ENCODE measurements around the gene HDAC9. TPM values are rescaled to one million over a fixed set of nuclear protein-coding genes. Genes with fewer than 3 reads are reported as not detected.

The HDAC9 gene
- polyA plus RNA-seq, 3 donors = 41.7 to 51.2 (median 44.2) TPM

DNA sequence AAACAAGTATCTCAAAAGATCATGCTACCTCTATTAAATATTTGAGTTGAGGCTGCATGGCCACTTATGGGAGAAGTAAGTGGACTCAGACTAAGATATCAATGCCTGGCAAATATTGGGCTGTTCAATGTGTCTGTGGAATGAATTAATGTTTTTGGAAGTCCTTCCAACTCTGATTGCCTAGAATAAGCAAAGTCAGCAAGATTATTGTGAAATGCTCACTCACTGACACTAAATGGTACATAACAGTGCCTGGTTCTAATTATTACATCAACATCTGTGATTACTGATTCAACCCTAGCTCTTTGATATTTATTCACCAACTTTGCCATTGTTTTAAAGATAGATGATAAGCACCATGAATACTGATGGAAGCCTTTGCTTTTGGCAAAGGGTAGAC lies 45.5 kb upstream of the HDAC9 start:
- no peak overlapping the region for H3K27ac ChIP-seq (ENCODE audit: low read depth in 1 of 2, low read length in 2 of 2)
- H3K36me3 Mint-ChIP-seq = peaks cover 14 to 20% of the 10 kb centered on the region in 2 donors
- no peak overlapping the region for H2AFZ ChIP-seq (ENCODE audit: insufficient read depth, low read depth, low read length, poor library complexity, severe bottlenecking)
- H3K9me3 ChIP-seq (replicated peaks in 1 of 2; ENCODE audit: control insufficient read depth in 1 of 2, insufficient read depth in 1 of 2, low read length in 2 of 2) = no peaks in the 10 kb centered on the region
- no peaks in the 10 kb centered on the region for H3K4me1 Mint-ChIP-seq
- H3K27me3 ChIP-seq (ENCODE audit: control insufficient read depth in 2 of 2, insufficient read depth in 2 of 2, low read length in 2 of 2) = no peaks in the 10 kb centered on the region
- no peak overlapping the region for H3K4me3 Mint-ChIP-seq
- H3K9ac ChIP-seq (ENCODE audit: insufficient read depth, low read length, poor library complexity, severe bottlenecking) = no peak overlapping the region
- peaks cover 56% of the 10 kb centered on the region for H4K20me1 ChIP-seq (ENCODE audit: insufficient read depth, low read length)
- no peak overlapping the region for H3K4me2 ChIP-seq (replicated peaks; ENCODE audit: extremely low read depth, low read length, poor library complexity, severe bottlenecking)
- H3K27me3 Mint-ChIP-seq (ENCODE audit: low read depth in 3 of 3) = no peaks in the 10 kb centered on the region
- peaks cover 4 to 19% of the 10 kb centered on the region in 2 donors for H3K36me3 ChIP-seq (replicated peaks in 1 of 2; ENCODE audit: control insufficient read depth in 1 of 2, insufficient read depth in 2 of 2, low read length in 2 of 2)
- H3K27ac Mint-ChIP-seq = no peak overlapping the region
- peaks cover 0 to 8% (median 2%) of the 10 kb centered on the region in 7 donors for H3K9me3 Mint-ChIP-seq
- H3K79me2 ChIP-seq (ENCODE audit: insufficient read depth, low read length) = peaks cover 43% of the 10 kb centered on the region
- H3K4me1 ChIP-seq (ENCODE audit: control insufficient read depth in 1 of 2, insufficient read depth in 2 of 2, low read length in 2 of 2) = no peaks in the 10 kb centered on the region
- no peak for DNase-seq
- no peak overlapping the region for H3K4me3 ChIP-seq (replicated peaks in 1 of 3; ENCODE audit: low read depth in 2 of 3, low read length in 3 of 3)
- intact Hi-C loops (cut with micrococcal nuclease) = no loop called here
- TF ChIP-seq, protein P1, sequence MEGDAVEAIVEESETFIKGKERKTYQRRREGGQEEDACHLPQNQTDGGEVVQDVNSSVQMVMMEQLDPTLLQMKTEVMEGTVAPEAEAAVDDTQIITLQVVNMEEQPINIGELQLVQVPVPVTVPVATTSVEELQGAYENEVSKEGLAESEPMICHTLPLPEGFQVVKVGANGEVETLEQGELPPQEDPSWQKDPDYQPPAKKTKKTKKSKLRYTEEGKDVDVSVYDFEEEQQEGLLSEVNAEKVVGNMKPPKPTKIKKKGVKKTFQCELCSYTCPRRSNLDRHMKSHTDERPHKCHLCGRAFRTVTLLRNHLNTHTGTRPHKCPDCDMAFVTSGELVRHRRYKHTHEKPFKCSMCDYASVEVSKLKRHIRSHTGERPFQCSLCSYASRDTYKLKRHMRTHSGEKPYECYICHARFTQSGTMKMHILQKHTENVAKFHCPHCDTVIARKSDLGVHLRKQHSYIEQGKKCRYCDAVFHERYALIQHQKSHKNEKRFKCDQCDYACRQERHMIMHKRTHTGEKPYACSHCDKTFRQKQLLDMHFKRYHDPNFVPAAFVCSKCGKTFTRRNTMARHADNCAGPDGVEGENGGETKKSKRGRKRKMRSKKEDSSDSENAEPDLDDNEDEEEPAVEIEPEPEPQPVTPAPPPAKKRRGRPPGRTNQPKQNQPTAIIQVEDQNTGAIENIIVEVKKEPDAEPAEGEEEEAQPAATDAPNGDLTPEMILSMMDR (IDR thresholded peaks at IDR 0.05) = no peak

DNA sequence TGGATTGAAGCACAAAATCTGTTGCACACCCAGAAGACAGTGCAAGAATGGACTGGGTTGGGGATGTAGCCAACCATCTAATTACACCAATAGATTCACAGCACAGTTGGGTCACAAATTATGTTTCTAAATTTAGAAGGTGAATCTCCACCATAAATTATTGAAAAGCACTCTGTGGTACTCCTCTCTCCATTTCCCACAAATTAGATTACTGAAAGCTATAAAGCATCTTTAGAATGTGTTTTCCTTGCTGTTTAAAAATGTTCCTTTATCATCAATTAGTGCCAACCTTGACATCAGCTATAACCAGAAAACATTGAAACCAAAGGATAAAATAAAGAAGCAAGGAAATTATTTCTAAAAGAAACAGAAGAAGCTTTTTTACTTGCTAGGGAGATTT lies 39.9 kb upstream of the HDAC9 start:
- H3K9me3 ChIP-seq (replicated peaks in 1 of 2; ENCODE audit: control insufficient read depth in 1 of 2, insufficient read depth in 1 of 2, low read length in 2 of 2) = no peaks in the 10 kb centered on the region
- Mint-ChIP-seq H3K36me3 (peaks cover 15 to 22% of the 10 kb centered on the region in 2 donors), H3K4me1 (peaks cover 23% of the 10 kb centered on the region), H3K9me3 (peaks cover 0 to 6% (median 0%) of the 10 kb centered on the region in 7 donors), H3K27ac (no peak overlapping the region), H3K4me3 (no peak overlapping the region), H3K27me3 (ENCODE audit: low read depth in 3 of 3) (peaks cover 0 to 1% (median 0%) of the 10 kb centered on the region in 3 donors)
- intact Hi-C loops (cut with micrococcal nuclease) = no loop called here
- no peak overlapping the region for H3K4me3 ChIP-seq (replicated peaks in 1 of 3; ENCODE audit: low read depth in 2 of 3, low read length in 3 of 3)
- no peak for DNase-seq
- no peak overlapping the region for H2AFZ ChIP-seq (ENCODE audit: insufficient read depth, low read depth, low read length, poor library complexity, severe bottlenecking)
- H3K79me2 ChIP-seq (ENCODE audit: insufficient read depth, low read length) = peaks cover 68% of the 10 kb centered on the region
- peaks cover 4 to 19% of the 10 kb centered on the region in 2 donors for H3K36me3 ChIP-seq (replicated peaks in 1 of 2; ENCODE audit: control insufficient read depth in 1 of 2, insufficient read depth in 2 of 2, low read length in 2 of 2)
- H3K9ac ChIP-seq (ENCODE audit: insufficient read depth, low read length, poor library complexity, severe bottlenecking) = no peak overlapping the region
- no peak overlapping the region for H3K27ac ChIP-seq (ENCODE audit: low read depth in 1 of 2, low read length in 2 of 2)
- peaks cover 69% of the 10 kb centered on the region for H4K20me1 ChIP-seq (ENCODE audit: insufficient read depth, low read length)
- no peaks in the 10 kb centered on the region for H3K27me3 ChIP-seq (ENCODE audit: control insufficient read depth in 2 of 2, insufficient read depth in 2 of 2, low read length in 2 of 2)
- no peak overlapping the region for H3K4me2 ChIP-seq (replicated peaks; ENCODE audit: extremely low read depth, low read length, poor library complexity, severe bottlenecking)
- peaks cover 5 to 11% of the 10 kb centered on the region in 2 donors for H3K4me1 ChIP-seq (ENCODE audit: control insufficient read depth in 1 of 2, insufficient read depth in 2 of 2, low read length in 2 of 2)
- TF ChIP-seq, protein P1 (IDR thresholded peaks at IDR 0.05) = no peak
